ENCODE data around the gene RASGEF1C.

The RASGEF1C gene

GRCh38 chr5:180208435-180209081 is 453 bp downstream of the RASGEF1C start:
- Histone ChIP-seq H3K9me3 (ENCODE audit: low read depth, low read length) (no peaks in the 10 kb centered on the region), H3K9ac (ENCODE audit: insufficient read length) (no peak overlapping the region), H3K36me3 (ENCODE audit: insufficient read depth, low read length) (no peaks in the 10 kb centered on the region), H3K4me3 (no peak overlapping the region), H3K27ac (no peak overlapping the region)
- TF ChIP-seq FOXP2 (optimal IDR thresholded peaks at IDR 0.05; ENCODE audit: control extremely low read depth, extremely low read length, insufficient read depth) (no peak), EZH2 (IDR thresholded peaks at IDR 0.05) (no peak), POLR2AphosphoS5 (IDR thresholded peaks at IDR 0.05; ENCODE audit: borderline replicate concordance, low read depth, low read length) (no peak)
- no peak for DNase-seq (ENCODE audit: low read depth, low spot score)

GRCh38 chr5:180208038-180208434 is 975 bp downstream of the RASGEF1C start:
- TF ChIP-seq EZH2 (IDR thresholded peaks at IDR 0.05): no peak
- TF ChIP-seq FOXP2 (optimal IDR thresholded peaks at IDR 0.05; ENCODE audit: control extremely low read depth, extremely low read length, insufficient read depth): no peak
- no peak for TF ChIP-seq POLR2AphosphoS5 (IDR thresholded peaks at IDR 0.05; ENCODE audit: borderline replicate concordance, low read depth, low read length)
- no peak overlapping the region for H3K4me3 ChIP-seq
- H3K9me3 ChIP-seq (ENCODE audit: low read depth, low read length): no peaks in the 10 kb centered on the region
- H3K27ac ChIP-seq: no peak overlapping the region
- H3K36me3 ChIP-seq (ENCODE audit: insufficient read depth, low read length): no peaks in the 10 kb centered on the region
- no peak for DNase-seq (ENCODE audit: low read depth, low spot score)
- no peak overlapping the region for H3K9ac ChIP-seq (ENCODE audit: insufficient read length)

- H3K4me3 ChIP-seq: no peak overlapping the region
- DNase-seq (ENCODE audit: low read depth, low spot score): no peak
- H3K9me3 ChIP-seq (ENCODE audit: low read depth, low read length): no peaks in the 10 kb centered on the region
- H3K27ac ChIP-seq: no peak overlapping the region
- TF ChIP-seq EZH2 (IDR thresholded peaks at IDR 0.05): no peak
- no peak for TF ChIP-seq FOXP2 (optimal IDR thresholded peaks at IDR 0.05; ENCODE audit: control extremely low read depth, extremely low read length, insufficient read depth)
- no peak for TF ChIP-seq POLR2AphosphoS5 (IDR thresholded peaks at IDR 0.05; ENCODE audit: borderline replicate concordance, low read depth, low read length)
- no peaks in the 10 kb centered on the region for H3K36me3 ChIP-seq (ENCODE audit: insufficient read depth, low read length)
- H3K9ac ChIP-seq (ENCODE audit: insufficient read length): no peak overlapping the region
Observed at GRCh38 chr5:180207593-180207992, 1.4 kb downstream of the RASGEF1C start.

- TF ChIP-seq FOXP2 (optimal IDR thresholded peaks at IDR 0.05; ENCODE audit: control extremely low read depth, extremely low read length, insufficient read depth) (no peak), EZH2 (IDR thresholded peaks at IDR 0.05) (no peak), POLR2AphosphoS5 (IDR thresholded peaks at IDR 0.05; ENCODE audit: borderline replicate concordance, low read depth, low read length) (no peak)
- H3K27ac ChIP-seq: no peak overlapping the region
- DNase-seq (ENCODE audit: low read depth, low spot score): no peak
Observed at GRCh38 chr5:180206993-180207392, 2.0 kb downstream of the RASGEF1C start.

GRCh38 chr5:180205916-180206315 is 3.1 kb downstream of the RASGEF1C start:
- Histone ChIP-seq H3K27ac (no peak overlapping the region), H3K36me3 (ENCODE audit: insufficient read depth, low read length) (no peaks in the 10 kb centered on the region), H3K9me3 (ENCODE audit: low read depth, low read length) (no peaks in the 10 kb centered on the region), H3K9ac (ENCODE audit: insufficient read length) (no peak overlapping the region), H3K4me3 (no peak overlapping the region)
- no peak for DNase-seq (ENCODE audit: low read depth, low spot score)
- TF ChIP-seq POLR2AphosphoS5 (IDR thresholded peaks at IDR 0.05; ENCODE audit: borderline replicate concordance, low read depth, low read length): no peak
- TF ChIP-seq FOXP2 (optimal IDR thresholded peaks at IDR 0.05; ENCODE audit: control extremely low read depth, extremely low read length, insufficient read depth): no peak
- no peak for TF ChIP-seq EZH2 (IDR thresholded peaks at IDR 0.05)

More at GRCh38 chr5:180206993-180207392, 2.0 kb downstream of the RASGEF1C start:
- H3K9me3 ChIP-seq (ENCODE audit: low read depth, low read length): no peaks in the 10 kb centered on the region
- no peak overlapping the region for H3K9ac ChIP-seq (ENCODE audit: insufficient read length)
- no peaks in the 10 kb centered on the region for H3K36me3 ChIP-seq (ENCODE audit: insufficient read depth, low read length)
- H3K4me3 ChIP-seq: no peak overlapping the region

- TF ChIP-seq FOXP2 (optimal IDR thresholded peaks at IDR 0.05; ENCODE audit: control extremely low read depth, extremely low read length, insufficient read depth) (no peak), POLR2AphosphoS5 (IDR thresholded peaks at IDR 0.05; ENCODE audit: borderline replicate concordance, low read depth, low read length) (no peak), EZH2 (IDR thresholded peaks at IDR 0.05) (no peak)
- H3K36me3 ChIP-seq (ENCODE audit: insufficient read depth, low read length): no peaks in the 10 kb centered on the region
- H3K27ac ChIP-seq: no peak overlapping the region
- no peak for DNase-seq (ENCODE audit: low read depth, low spot score)
- no peaks in the 10 kb centered on the region for H3K9me3 ChIP-seq (ENCODE audit: low read depth, low read length)
- no peak overlapping the region for H3K4me3 ChIP-seq
- H3K9ac ChIP-seq (ENCODE audit: insufficient read length): no peak overlapping the region
Observed at GRCh38 chr5:180204276-180204819, 4.7 kb downstream of the RASGEF1C start.

GRCh38 chr5:180202939-180203573 is 6.0 kb downstream of the RASGEF1C start:
- Histone ChIP-seq H3K4me3 (no peak overlapping the region), H3K36me3 (ENCODE audit: insufficient read depth, low read length) (no peaks in the 10 kb centered on the region), H3K9me3 (ENCODE audit: low read depth, low read length) (no peaks in the 10 kb centered on the region), H3K9ac (ENCODE audit: insufficient read length) (no peak overlapping the region), H3K27ac (no peak overlapping the region)
- TF ChIP-seq FOXP2 (optimal IDR thresholded peaks at IDR 0.05; ENCODE audit: control extremely low read depth, extremely low read length, insufficient read depth): no peak
- TF ChIP-seq POLR2AphosphoS5 (IDR thresholded peaks at IDR 0.05; ENCODE audit: borderline replicate concordance, low read depth, low read length): no peak
- TF ChIP-seq EZH2 (IDR thresholded peaks at IDR 0.05): no peak
- DNase-seq (ENCODE audit: low read depth, low spot score): no peak

GRCh38 chr5:180201051-180201987 is 7.7 kb downstream of the RASGEF1C start:
- Histone ChIP-seq H3K36me3 (ENCODE audit: insufficient read depth, low read length) (no peaks in the 10 kb centered on the region), H3K4me3 (no peak overlapping the region), H3K9me3 (ENCODE audit: low read depth, low read length) (no peaks in the 10 kb centered on the region), H3K27ac (no peak overlapping the region), H3K9ac (ENCODE audit: insufficient read length) (no peak overlapping the region)
- TF ChIP-seq POLR2AphosphoS5 (IDR thresholded peaks at IDR 0.05; ENCODE audit: borderline replicate concordance, low read depth, low read length) (no peak), EZH2 (IDR thresholded peaks at IDR 0.05) (no peak), FOXP2 (optimal IDR thresholded peaks at IDR 0.05; ENCODE audit: control extremely low read depth, extremely low read length, insufficient read depth) (no peak)
- DNase-seq (ENCODE audit: low read depth, low spot score): peak; percentile 8
